Hepatocyte (in vitro differentiated cells): ENCODE data around the gene DOCK8.

ENCODE experiments used
- EZH2 ChIP-seq: fragments of 200-600 bp; sonication (generic); IDR thresholded peaks from 2 replicates; pipeline ENCODE4 v1.6.1; 2016; ENCODE audit warnings: antibody characterized with exemption, mild to moderate bottlenecking, borderline replicate concordance
- TF ChIP-seq, protein P1 (sequence below): fragments of 200-600 bp; sonication (generic); IDR thresholded peaks from 2 replicates; pipeline ENCODE4 v1.5.1; 2016; ENCODE audit warnings: antibody characterized with exemption, mild to moderate bottlenecking; ENCODE audit not compliant: poor library complexity

GRCh38 chr9:251398-251797 lies 36.7 kb downstream of the DOCK8 start:
- TF ChIP-seq, protein P1, sequence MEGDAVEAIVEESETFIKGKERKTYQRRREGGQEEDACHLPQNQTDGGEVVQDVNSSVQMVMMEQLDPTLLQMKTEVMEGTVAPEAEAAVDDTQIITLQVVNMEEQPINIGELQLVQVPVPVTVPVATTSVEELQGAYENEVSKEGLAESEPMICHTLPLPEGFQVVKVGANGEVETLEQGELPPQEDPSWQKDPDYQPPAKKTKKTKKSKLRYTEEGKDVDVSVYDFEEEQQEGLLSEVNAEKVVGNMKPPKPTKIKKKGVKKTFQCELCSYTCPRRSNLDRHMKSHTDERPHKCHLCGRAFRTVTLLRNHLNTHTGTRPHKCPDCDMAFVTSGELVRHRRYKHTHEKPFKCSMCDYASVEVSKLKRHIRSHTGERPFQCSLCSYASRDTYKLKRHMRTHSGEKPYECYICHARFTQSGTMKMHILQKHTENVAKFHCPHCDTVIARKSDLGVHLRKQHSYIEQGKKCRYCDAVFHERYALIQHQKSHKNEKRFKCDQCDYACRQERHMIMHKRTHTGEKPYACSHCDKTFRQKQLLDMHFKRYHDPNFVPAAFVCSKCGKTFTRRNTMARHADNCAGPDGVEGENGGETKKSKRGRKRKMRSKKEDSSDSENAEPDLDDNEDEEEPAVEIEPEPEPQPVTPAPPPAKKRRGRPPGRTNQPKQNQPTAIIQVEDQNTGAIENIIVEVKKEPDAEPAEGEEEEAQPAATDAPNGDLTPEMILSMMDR: no peak
- no peak for TF ChIP-seq EZH2
